Osteoblast (primary cell): ENCODE measurements around the gene CPEB4. TPM values are rescaled to one million over a fixed set of nuclear protein-coding genes. Genes with fewer than 3 reads are reported as not detected.

Experiments
- DNase-seq: peaks from one replicate; pipeline ENCODE4 v3.0.0; 2011; ENCODE audit warnings: low spot score, mixed read lengths; ENCODE audit not compliant: insufficient read length; ENCODE audit errors: missing footprints
- H2AFZ ChIP-seq: 2 replicates; pipeline ENCODE4 v1.6.0; 2011; ENCODE audit warnings: mild to moderate bottlenecking, low read length
- H3K27ac ChIP-seq: 2 replicates; pipeline ENCODE4 v1.5.1; 2011; ENCODE audit warnings: mild to moderate bottlenecking, low read depth, low read length, moderate library complexity
- H3K27me3 ChIP-seq: 2 replicates; pipeline ENCODE4 v1.6.0; 2012; ENCODE audit warnings: mild to moderate bottlenecking, control low read depth, inconsistent platforms, low read length, moderate library complexity; ENCODE audit not compliant: insufficient read depth
- H3K36me3 ChIP-seq: 2 replicates; pipeline ENCODE4 v1.5.1; 2011; ENCODE audit warnings: mild to moderate bottlenecking, low read length, control low read depth, moderate library complexity; ENCODE audit not compliant: insufficient read depth
- H3K4me1 ChIP-seq: 2 replicates; pipeline ENCODE4 v1.5.1; 2011; ENCODE audit warnings: mild to moderate bottlenecking, low read length, control low read depth, moderate library complexity; ENCODE audit not compliant: insufficient read depth
- H3K4me2 ChIP-seq: 2 replicates; pipeline ENCODE4 v1.6.0; 2011; ENCODE audit warnings: mild to moderate bottlenecking, low read length; ENCODE audit not compliant: insufficient read depth
- H3K4me3 ChIP-seq: fragments of 200-600 bp; sonication (generic); 3 replicates; pipeline ENCODE4 v1.5.1; 2012; ENCODE audit warnings: mild to moderate bottlenecking, low read length, inconsistent platforms; ENCODE audit not compliant: insufficient read depth
- H3K79me2 ChIP-seq: 2 replicates; pipeline ENCODE4 v1.6.0; 2012; ENCODE audit warnings: mild to moderate bottlenecking, low read length, control low read depth, inconsistent platforms; ENCODE audit not compliant: insufficient read depth
- H3K9me3 ChIP-seq: 2 replicates; pipeline ENCODE4 v1.5.1; 2011; ENCODE audit warnings: low read depth, low read length, control low read depth
- H4K20me1 ChIP-seq: 2 replicates; pipeline ENCODE4 v1.6.0; 2012; ENCODE audit warnings: mild to moderate bottlenecking, low read length, control low read depth; ENCODE audit not compliant: insufficient read depth
- total RNA-seq: library from RNA; depleted of rRNA; stranded (reverse); fragments of >200 nt; gene quantifications from 2 replicates; pipeline ENCODE4 v1.2.3, GENCODE V29; 2012
- TF ChIP-seq, protein P1 (sequence below): IDR thresholded peaks from 2 replicates; pipeline ENCODE4 v1.5.1; 2011; ENCODE audit warnings: mild to moderate bottlenecking, low read depth, low read length, moderate library complexity; ENCODE audit errors: extremely low read depth

The CPEB4 gene
- 36.2 and 41.6 TPM in 2 replicates for total RNA-seq

DNA sequence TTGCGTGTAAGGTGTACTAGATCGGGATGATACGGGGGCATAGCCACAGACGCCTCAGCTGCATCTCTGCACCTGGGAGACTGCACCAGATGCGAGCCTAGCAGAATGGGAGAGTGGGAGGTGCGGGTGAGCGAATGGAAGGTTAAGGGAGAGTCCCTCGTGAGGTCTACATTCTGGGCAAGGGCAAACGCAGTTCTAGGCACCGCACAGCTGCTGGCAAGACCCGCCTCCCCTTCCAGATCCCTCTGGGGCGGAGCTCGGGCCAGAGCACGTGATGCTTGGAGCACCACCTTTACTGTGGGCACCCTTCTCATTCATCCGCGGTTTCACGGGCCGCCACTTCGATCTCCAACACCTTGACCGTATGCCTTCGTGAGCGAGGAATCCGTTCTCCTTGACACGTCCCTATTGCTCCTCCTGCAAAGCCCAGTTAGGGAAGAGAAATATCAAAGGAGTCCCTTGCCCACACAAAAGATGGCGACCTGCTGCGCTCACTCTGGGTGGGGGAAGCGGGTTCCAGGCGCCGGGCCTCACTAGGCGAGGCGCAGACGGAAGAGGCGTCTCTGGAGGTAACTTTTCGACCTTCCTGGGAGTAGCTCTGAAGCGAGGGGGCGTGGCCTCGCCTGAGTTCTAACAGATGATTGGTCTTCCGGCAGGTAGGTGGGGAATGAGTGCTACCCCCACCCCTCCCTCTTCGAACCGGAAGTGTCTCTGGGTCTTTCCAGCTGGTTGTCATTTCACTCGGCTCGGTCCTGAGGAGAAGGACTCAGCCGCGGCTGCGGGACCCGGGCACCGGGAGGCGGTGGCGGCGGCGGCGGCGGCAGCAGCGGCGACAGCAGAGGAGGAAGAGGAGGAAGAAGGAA lies at the start of gene CPEB4:
Gene CPEB4, plus strand, starts transcription at position 740 of the 863 bp plus-strand sequence. CDS start 1,385 bp downstream, outside the sequence.
- Histone ChIP-seq H3K27me3 (no peaks in the 10 kb centered on the region), H3K4me3 (peak within 1 kb of the TSS; percentile 86), H4K20me1 (peaks cover 17% of the 10 kb centered on the region), H3K9me3 (no peaks in the 10 kb centered on the region), H3K79me2 (peaks cover 45% of the 10 kb centered on the region), H3K36me3 (no peaks in the 10 kb centered on the region), H3K27ac (peak within 1 kb of the TSS; percentile 96), H2AFZ (peak within 1 kb of the TSS; percentile 97), H3K4me1 (peaks cover 37% of the 10 kb centered on the region), H3K4me2 (peak within 1 kb of the TSS; percentile 86)
- TF ChIP-seq, protein P1, sequence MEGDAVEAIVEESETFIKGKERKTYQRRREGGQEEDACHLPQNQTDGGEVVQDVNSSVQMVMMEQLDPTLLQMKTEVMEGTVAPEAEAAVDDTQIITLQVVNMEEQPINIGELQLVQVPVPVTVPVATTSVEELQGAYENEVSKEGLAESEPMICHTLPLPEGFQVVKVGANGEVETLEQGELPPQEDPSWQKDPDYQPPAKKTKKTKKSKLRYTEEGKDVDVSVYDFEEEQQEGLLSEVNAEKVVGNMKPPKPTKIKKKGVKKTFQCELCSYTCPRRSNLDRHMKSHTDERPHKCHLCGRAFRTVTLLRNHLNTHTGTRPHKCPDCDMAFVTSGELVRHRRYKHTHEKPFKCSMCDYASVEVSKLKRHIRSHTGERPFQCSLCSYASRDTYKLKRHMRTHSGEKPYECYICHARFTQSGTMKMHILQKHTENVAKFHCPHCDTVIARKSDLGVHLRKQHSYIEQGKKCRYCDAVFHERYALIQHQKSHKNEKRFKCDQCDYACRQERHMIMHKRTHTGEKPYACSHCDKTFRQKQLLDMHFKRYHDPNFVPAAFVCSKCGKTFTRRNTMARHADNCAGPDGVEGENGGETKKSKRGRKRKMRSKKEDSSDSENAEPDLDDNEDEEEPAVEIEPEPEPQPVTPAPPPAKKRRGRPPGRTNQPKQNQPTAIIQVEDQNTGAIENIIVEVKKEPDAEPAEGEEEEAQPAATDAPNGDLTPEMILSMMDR = no peak
- DNase-seq = peak; percentile 99

DNA sequence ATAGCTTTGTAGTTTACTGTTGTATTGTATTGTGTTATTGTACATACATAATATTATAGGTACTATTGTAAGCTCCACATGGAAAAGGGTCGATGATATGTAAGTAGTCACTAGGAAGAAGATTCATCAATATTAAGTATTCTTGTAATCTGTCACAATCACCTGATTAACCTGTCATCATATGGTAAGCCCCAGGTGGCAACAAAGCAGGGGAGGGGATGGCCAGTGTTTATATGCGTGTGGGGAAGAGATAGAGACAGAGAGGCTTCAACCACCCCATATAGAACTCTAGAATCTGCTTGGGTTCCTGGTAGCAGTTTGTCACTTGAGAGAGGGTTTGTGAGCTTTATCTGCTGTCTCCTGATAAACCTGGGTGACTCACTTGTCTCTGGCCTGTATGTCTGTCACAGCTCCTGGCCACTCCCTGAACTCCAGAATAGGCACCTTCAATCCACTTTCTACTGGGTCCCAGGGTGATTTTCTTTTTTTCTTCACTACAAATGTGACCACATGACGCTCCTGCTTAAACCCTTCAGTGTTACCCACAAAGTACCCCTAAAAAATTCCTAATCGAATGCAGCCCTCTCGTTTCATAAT lies 48.9 kb upstream of the CPEB4 start:
- no peaks in the 10 kb centered on the region for H3K36me3 ChIP-seq
- DNase-seq = no peak
- H3K4me1 ChIP-seq = no peaks in the 10 kb centered on the region
- H3K27ac ChIP-seq = no peak overlapping the region
- no peak overlapping the region for H3K4me2 ChIP-seq
- H3K4me3 ChIP-seq = no peak overlapping the region
- TF ChIP-seq, protein P1 = no peak
- no peak overlapping the region for H2AFZ ChIP-seq
- no peaks in the 10 kb centered on the region for H3K9me3 ChIP-seq
- no peaks in the 10 kb centered on the region for H3K27me3 ChIP-seq
- no peaks in the 10 kb centered on the region for H3K79me2 ChIP-seq
- no peaks in the 10 kb centered on the region for H4K20me1 ChIP-seq

DNA sequence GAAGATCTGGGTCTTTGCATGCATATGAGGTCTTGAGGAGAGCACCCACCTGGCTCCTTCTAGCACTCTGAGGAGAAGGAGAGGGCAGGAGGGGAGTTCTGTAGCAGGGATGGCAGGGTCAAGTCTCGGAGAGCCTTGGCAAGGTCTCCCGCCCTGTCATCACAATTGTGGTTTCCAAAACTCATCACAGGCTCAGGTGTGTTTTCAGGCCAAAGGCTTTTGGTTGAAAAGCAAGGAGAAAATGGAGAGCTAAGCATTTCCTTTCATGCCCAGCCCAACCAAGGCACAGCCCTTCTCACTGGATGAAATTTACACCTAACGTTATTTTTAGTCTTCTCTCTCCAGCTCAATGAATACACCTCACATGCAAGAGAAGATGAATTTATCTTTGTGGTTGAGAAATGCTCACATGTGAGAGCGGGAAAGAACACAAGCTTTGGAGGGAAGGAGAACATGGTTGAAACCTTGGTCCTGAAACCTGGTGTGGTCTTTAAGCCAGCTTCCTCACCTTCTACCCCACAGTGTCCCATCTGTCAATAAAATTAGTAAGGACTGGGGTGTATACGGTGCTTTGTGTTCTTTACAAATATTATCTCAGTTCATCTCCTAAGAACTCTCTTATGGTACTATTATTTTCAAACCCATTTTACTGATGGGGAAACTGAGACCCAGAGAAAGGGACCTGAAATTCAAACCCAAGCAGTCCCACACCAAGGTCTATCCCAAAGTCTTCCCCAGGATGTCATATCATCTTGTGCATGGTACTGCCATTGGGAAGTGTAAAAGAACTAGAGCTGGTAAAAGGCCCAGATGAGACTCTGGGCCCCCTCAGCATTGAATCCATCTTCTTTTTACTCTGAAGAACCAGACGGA lies 47.8 kb upstream of the CPEB4 start:
- Histone ChIP-seq H3K4me3 (no peak overlapping the region), H3K79me2 (no peaks in the 10 kb centered on the region), H4K20me1 (no peaks in the 10 kb centered on the region), H3K27ac (no peak overlapping the region), H3K36me3 (no peaks in the 10 kb centered on the region), H2AFZ (no peak overlapping the region), H3K4me1 (no peaks in the 10 kb centered on the region), H3K27me3 (no peaks in the 10 kb centered on the region), H3K9me3 (no peaks in the 10 kb centered on the region), H3K4me2 (no peak overlapping the region)
- TF ChIP-seq, protein P1 = no peak
- DNase-seq = no peak
